Activated naive CD8-positive, alpha-beta T cell treated with anti-CD3 and anti-CD28 coated beads, Interleukin-2, amount 50 U/mL, for 24 hours (primary cell): Measurements from ENCODE around the gene FGFBP2.

ENCODE experiments used
- ATAC-seq: fragments of 150-1000 bp; cut with Tn5 transposase; one replicate; pipeline ENCODE4 v1.10.0; 2021
- DNase-seq: peaks from one replicate; pipeline ENCODE4 v3.0.0; 2021
- H3K27ac Mint-ChIP-seq: one replicate; pipeline ENCODE4 v1.8.0; 2021; ENCODE audit warnings: mild to moderate bottlenecking, mixed read lengths
- H3K27me3 Mint-ChIP-seq: one replicate; pipeline ENCODE4 v1.8.0; 2021; ENCODE audit warnings: mixed read lengths
- H3K36me3 Mint-ChIP-seq: one replicate; pipeline ENCODE4 v1.8.0; 2021; ENCODE audit warnings: low read depth, mixed read lengths
- H3K4me1 Mint-ChIP-seq: one replicate; pipeline ENCODE4 v1.8.0; 2021; ENCODE audit warnings: mixed read lengths
- H3K4me3 Mint-ChIP-seq: one replicate; pipeline ENCODE4 v1.8.0; 2021; ENCODE audit warnings: mild to moderate bottlenecking, moderate library complexity, mixed read lengths
- H3K9me3 Mint-ChIP-seq: one replicate; pipeline ENCODE4 v1.8.0; 2021; ENCODE audit warnings: mixed read lengths

Gene FGFBP2

DNA sequence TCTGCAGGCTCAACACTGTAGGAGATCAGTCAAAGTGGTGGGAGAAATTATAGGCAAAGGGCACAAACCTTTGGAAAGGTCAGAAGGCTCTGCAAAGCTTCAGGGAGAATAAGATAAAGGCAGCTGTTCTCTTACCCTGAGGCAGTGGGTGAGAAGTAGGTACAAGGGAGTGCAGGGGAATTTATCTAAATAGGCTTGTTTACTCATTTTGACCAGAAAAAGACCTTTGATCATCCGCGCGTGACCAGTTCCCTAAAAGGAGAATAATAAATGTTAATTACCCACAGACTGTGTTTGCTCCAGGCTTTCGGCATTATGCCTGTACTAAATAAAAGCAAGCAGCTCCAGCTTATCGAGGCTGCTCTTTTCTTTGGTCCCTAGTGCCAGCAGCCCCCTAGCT is 9.3 kb downstream of the FGFBP2 start:
- H3K9me3 Mint-ChIP-seq, result peaks cover 5% of the 10 kb centered on the region
- DNase-seq (no peak), ATAC-seq (no peak)
- H3K4me1 Mint-ChIP-seq, result peaks cover 7% of the 10 kb centered on the region
- H3K27me3 Mint-ChIP-seq, result no peaks in the 10 kb centered on the region
- peaks cover 2% of the 10 kb centered on the region for H3K36me3 Mint-ChIP-seq
- no peak overlapping the region for H3K27ac Mint-ChIP-seq
- H3K4me3 Mint-ChIP-seq, result no peak overlapping the region

DNA sequence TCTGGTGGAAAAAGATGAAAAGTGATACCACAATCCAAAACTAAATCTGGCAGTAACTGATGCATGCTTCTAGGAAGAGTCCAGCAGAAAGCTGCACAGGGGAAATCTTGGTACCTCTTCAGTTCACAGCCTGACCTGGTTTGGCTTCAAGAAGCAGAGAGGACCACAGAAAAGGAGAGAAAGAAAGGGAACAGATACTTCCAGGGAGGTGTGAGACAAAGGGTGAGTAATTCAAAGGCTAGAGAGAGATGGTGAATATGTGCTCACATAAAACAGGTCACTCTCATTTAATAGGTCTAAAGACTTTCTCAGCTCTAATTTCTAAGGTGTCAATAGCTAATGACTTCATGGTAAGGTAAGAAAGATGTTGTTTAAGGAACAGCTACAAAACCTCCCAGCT is 11.2 kb downstream of the FGFBP2 start:
- no peak for ATAC-seq

DNA sequence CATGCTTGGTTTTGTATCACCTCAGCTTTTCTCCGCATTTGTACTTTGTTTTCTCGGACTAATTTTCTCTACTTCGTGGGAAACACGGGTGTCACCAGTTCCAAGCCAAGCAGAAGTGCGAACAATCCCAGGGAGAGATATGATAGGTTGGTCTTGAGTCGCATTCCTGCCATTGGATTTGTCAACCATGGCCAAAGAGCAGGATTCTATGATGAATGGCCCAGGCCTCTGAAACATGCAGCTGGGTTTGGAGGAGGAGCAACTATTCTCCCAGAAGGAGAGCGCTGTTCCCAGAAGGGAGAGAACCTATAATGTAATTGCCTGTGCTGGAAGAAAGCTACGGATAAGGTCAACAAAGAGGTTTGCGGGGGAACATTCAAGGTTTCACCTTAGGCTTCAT is 14.1 kb downstream of the FGFBP2 start:
- no peak overlapping the region for H3K27ac Mint-ChIP-seq
- ATAC-seq (no peak), DNase-seq (no peak)
- no peaks in the 10 kb centered on the region for H3K9me3 Mint-ChIP-seq
- peaks cover 2% of the 10 kb centered on the region for H3K4me1 Mint-ChIP-seq
- no peaks in the 10 kb centered on the region for H3K27me3 Mint-ChIP-seq
- H3K36me3 Mint-ChIP-seq, result no peaks in the 10 kb centered on the region
- no peak overlapping the region for H3K4me3 Mint-ChIP-seq

More for the DNA sequence above, 11.2 kb downstream of the FGFBP2 start:
- DNase-seq, result no peak
- Mint-ChIP-seq H3K9me3 (peaks cover 5% of the 10 kb centered on the region), H3K27ac (no peak overlapping the region), H3K4me1 (peaks cover 2% of the 10 kb centered on the region), H3K27me3 (no peaks in the 10 kb centered on the region), H3K36me3 (peaks cover 2% of the 10 kb centered on the region), H3K4me3 (no peak overlapping the region)

DNA sequence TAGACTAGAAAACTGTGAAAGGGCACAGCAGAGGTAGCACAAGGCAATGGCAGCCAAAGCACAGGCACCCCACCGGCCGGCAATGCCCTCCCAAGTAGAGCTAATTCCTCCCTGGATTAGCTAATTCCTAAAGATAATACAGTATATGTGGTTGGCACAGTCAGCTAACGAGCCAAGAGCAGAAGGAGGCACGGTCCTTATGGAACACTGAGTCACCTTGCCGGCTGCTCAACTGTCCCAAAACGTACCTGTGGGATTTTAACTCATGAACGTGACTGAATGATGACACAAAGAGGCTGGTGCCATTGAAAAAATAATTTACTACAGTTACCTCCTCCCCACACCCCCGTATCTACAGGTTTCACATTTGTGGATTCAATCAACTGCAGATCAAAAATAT is 15.3 kb downstream of the FGFBP2 start:
- DNase-seq (no peak), ATAC-seq (no peak)
- Mint-ChIP-seq H3K36me3 (no peaks in the 10 kb centered on the region), H3K4me1 (peaks cover 2% of the 10 kb centered on the region), H3K27me3 (no peaks in the 10 kb centered on the region), H3K9me3 (no peaks in the 10 kb centered on the region), H3K27ac (no peak overlapping the region), H3K4me3 (no peak overlapping the region)

DNA sequence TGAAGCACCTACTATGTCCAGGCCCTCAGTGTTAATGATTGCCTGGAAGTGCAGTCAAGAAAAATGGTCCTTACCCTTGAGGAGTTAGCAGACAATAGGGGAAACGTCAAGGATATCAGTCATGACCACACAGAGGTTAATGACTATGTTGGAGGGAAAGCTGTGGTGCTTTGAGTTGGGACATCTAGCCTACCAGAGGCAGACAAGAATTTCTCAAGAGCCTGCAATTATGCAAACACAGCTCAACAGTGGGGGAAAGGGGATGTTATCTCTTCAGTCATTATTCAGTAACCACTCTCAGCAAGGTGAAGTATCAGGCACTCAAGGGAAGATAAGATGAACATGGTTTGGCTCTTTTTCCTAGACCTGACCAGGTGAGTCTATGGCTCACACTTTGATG is 17.5 kb downstream of the FGFBP2 start:
- Mint-ChIP-seq H3K27me3 (no peaks in the 10 kb centered on the region), H3K4me1 (no peaks in the 10 kb centered on the region), H3K36me3 (no peaks in the 10 kb centered on the region), H3K4me3 (no peak overlapping the region), H3K27ac (no peak overlapping the region), H3K9me3 (no peaks in the 10 kb centered on the region)
- DNase-seq, result no peak
- ATAC-seq, result no peak

DNA sequence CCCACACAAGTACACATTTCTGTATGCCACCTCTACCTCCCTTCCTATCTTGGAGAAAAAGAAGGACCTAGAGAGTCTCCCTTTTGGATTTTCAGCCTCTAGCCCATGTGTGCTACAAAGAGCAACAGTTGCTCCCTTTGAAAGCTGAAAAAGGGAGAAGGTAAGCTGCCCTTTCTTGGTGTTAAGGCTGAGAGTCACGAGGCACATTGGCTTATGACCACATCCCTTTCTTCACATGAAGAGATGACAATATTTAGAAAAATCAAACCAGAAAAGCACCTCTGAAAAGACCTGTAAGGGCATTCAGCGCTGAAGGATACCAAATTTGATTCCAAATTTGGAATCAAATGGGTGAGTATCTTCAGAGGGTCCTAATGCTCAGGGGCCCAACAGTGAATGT is 18.1 kb downstream of the FGFBP2 start:
- no peaks in the 10 kb centered on the region for H3K36me3 Mint-ChIP-seq
- H3K9me3 Mint-ChIP-seq, result no peaks in the 10 kb centered on the region
- H3K4me1 Mint-ChIP-seq, result no peaks in the 10 kb centered on the region
- peaks cover 3% of the 10 kb centered on the region for H3K27me3 Mint-ChIP-seq
- H3K27ac Mint-ChIP-seq, result no peak overlapping the region
- DNase-seq (no peak), ATAC-seq (no peak)
- no peak overlapping the region for H3K4me3 Mint-ChIP-seq

DNA sequence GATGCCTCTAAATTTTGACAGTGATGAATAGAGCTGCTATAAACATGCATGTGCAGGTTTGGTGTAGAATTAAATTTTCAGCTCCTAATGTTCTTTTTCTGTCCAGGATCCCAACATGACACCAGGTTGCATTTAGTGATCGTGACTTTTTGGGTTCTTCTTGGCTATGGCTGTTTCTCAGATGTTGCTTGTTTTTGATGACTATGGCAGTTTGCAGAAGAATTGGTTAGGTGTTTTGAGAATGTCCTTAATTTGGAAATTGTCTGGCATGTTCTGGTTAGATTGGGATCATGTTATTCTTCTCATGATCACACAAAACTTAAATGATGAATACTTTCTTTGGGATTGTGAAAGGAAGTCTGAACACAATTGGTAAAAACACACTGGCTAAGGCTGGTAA is 20.7 kb downstream of the FGFBP2 start:
- Mint-ChIP-seq H3K9me3 (no peaks in the 10 kb centered on the region), H3K36me3 (no peaks in the 10 kb centered on the region), H3K4me1 (no peaks in the 10 kb centered on the region), H3K27me3 (peaks cover 3% of the 10 kb centered on the region), H3K4me3 (no peak overlapping the region), H3K27ac (no peak overlapping the region)
- DNase-seq (no peak), ATAC-seq (no peak)

DNA sequence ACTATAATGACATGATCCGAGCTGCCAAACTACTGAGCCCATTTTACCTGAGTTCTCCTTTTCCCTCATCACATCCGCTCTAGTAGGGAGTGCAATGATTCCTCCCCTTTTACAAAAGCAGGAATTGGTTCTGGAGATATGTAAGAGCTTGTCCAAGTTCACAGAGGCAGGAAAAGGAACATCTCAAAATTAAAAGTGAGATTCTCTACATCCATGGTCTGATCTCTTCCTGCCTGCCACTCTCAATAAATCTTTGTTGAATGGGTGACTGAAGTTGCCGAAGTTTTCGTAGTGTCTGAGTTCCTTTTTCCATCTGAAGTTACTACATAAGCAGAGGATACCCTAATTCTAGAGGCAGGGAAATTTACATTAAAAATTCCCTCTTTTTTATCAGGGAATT is 24.3 kb downstream of the FGFBP2 start, which contains the start of gene FGFBP1:
TSS of gene FGFBP1 (minus strand) at position 101 of the 400 bp plus-strand sequence. CDS start 2,108 bp downstream, outside the sequence.
- no peak within 1 kb of the TSS for H3K27ac Mint-ChIP-seq

DNA sequence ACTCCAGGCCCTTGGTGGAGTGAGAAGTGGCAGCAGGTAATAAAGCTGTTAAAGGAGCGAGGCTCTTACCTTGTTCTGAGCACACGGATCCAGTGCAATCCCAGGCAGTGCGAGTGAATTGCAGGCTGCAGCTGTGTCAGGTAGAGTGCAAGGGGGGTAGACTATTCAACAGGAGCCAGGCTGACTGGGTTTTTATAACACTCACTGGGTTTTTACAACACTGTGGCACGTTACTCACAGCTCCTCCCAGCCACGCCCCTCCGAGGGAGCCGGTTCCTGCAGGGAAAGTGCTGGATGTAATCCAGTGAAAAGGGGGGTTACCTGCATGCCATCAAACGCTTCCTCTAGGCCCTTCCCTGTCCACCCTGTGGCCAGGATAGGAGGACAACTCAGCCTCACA is 24.8 kb downstream of the FGFBP2 start:
- Mint-ChIP-seq H3K9me3 (no peaks in the 10 kb centered on the region), H3K27me3 (peaks cover 3% of the 10 kb centered on the region), H3K27ac (no peak overlapping the region), H3K4me3 (no peak overlapping the region), H3K4me1 (no peaks in the 10 kb centered on the region), H3K36me3 (no peaks in the 10 kb centered on the region)
- ATAC-seq, result no peak
- DNase-seq, result no peak

More for the DNA sequence above, 24.3 kb downstream of the FGFBP2 start, which contains the start of gene FGFBP1:
- Mint-ChIP-seq H3K9me3 (no peaks in the 10 kb centered on the region), H3K36me3 (no peaks in the 10 kb centered on the region), H3K27me3 (peaks cover 3% of the 10 kb centered on the region), H3K4me3 (no peak within 1 kb of the TSS), H3K4me1 (no peaks in the 10 kb centered on the region)
- DNase-seq, result no peak
- ATAC-seq, result no peak

DNA sequence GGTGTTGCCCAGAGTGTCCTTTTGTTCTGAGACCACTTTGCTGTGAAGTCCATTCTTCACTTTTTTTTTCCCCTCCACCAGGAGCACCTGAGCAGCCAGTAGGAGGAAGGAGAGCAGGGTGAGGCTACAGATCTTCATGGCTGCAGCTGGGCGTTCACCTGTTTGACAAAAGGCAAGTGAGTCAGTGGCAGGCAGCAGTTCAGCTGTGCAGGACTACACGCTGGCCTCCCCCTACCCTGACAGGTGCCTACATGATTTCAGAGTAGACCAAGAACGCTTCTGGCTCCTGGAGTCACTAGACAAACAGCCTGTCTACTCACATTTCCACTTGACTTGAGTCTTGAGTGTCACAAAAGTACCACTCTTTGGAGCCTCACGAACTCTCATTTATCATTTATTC is 26.5 kb downstream of the FGFBP2 start:
- peaks cover 4% of the 10 kb centered on the region for H3K27me3 Mint-ChIP-seq
- no peak overlapping the region for H3K4me3 Mint-ChIP-seq
- H3K36me3 Mint-ChIP-seq, result no peaks in the 10 kb centered on the region
- DNase-seq (no peak), ATAC-seq (no peak)
- H3K27ac Mint-ChIP-seq, result no peak overlapping the region
- no peaks in the 10 kb centered on the region for H3K9me3 Mint-ChIP-seq
- no peaks in the 10 kb centered on the region for H3K4me1 Mint-ChIP-seq

GRCh38 chr4:15935504-15936402 is 27.2 kb downstream of the FGFBP2 start:
- Mint-ChIP-seq H3K4me3 (no peak overlapping the region), H3K9me3 (no peaks in the 10 kb centered on the region), H3K27ac (no peak overlapping the region), H3K27me3 (peaks cover 4% of the 10 kb centered on the region), H3K4me1 (peaks cover 2% of the 10 kb centered on the region), H3K36me3 (no peaks in the 10 kb centered on the region)
- DNase-seq (no peak), ATAC-seq (no peak)

DNA sequence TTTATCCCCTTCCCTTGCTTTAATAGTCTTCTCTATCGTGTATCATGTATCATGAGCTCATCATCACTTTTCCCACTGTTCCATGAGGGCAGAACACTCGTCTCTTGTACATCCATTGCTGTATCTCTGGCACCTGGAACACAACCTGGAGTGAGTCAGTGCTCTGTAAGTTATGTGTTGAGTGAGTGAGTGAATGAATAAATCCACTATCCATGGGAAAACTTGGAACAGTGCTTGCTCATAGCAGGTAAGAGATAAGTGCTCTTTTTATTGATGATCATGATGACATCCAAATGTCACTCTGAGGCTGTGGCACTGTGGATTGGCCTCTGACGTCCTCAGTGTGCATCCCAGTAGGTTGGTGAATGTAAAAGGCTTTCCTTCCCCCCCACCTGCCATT is 28.7 kb downstream of the FGFBP2 start:
- peaks cover 2% of the 10 kb centered on the region for H3K27me3 Mint-ChIP-seq
- peaks cover 12% of the 10 kb centered on the region for H3K4me1 Mint-ChIP-seq
- no peak overlapping the region for H3K4me3 Mint-ChIP-seq
- DNase-seq, result no peak
- no peak for ATAC-seq
- H3K27ac Mint-ChIP-seq, result no peak overlapping the region
- no peaks in the 10 kb centered on the region for H3K9me3 Mint-ChIP-seq
- H3K36me3 Mint-ChIP-seq, result no peaks in the 10 kb centered on the region

DNA sequence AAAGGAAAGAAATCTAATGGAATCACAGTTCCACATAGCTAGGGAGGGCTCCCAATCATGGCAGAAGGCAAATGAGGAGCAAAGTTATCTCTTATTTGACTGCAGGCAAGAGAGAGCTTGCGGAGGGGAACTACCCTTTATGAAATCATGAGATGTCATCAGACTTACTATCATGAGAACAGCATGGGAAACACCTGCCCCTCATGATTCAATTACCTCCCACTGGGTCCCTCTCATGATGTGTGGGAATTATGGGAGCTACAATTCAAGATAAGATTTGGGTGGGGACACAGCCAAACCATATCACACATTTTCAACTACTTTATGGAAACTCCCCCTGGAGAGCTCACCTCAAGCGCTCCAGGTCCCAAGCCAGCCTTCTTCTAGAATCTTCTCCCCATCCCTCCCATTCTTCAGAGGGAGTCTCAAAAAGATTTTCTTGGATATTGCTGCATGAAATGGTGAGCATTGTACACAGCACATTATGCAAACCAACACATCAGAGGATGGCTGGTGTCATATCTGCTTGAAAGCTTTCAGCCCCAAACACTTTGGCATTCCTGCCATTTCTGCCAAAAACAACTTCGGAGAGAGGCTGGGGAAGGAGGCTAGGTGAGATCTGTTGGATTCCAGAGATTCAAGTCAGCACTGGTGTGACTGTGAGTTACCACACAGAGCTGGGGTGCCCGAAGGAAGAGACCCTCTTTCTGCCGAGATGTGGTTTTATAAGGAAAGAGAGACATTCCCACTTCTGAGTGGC is 31.3 kb downstream of the FGFBP2 start:
- H3K4me3 Mint-ChIP-seq, result no peak overlapping the region

DNA sequence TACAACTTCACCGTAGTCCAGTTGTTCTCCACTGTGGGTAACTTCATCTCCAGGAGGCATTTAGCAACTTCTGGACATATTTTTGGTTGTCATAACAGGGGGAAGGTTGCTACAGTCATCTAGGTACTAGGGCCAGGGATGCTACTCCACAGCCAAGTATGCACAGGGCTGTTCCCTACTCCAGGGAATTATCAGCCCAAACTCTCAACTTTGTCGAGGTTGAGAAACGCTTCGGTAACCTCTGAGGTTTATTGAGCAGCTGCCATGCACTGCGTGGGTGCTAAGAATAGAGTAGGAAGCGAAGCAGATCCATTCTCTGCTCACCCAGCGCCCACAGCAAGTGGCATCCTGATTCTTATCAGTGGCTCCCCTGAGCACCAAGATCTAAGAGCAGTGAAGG is 32.7 kb downstream of the FGFBP2 start:
- Mint-ChIP-seq H3K9me3 (no peaks in the 10 kb centered on the region), H3K36me3 (no peaks in the 10 kb centered on the region), H3K4me1 (peaks cover 14% of the 10 kb centered on the region), H3K27me3 (peaks cover 2% of the 10 kb centered on the region), H3K27ac (no peak overlapping the region), H3K4me3 (no peak overlapping the region)
- ATAC-seq (no peak), DNase-seq (no peak)

More for the DNA sequence above, 31.3 kb downstream of the FGFBP2 start:
- Mint-ChIP-seq H3K9me3 (no peaks in the 10 kb centered on the region), H3K4me1 (peaks cover 14% of the 10 kb centered on the region), H3K36me3 (no peaks in the 10 kb centered on the region), H3K27me3 (peaks cover 2% of the 10 kb centered on the region), H3K27ac (no peak overlapping the region)
- DNase-seq (no peak), ATAC-seq (no peak)

DNA sequence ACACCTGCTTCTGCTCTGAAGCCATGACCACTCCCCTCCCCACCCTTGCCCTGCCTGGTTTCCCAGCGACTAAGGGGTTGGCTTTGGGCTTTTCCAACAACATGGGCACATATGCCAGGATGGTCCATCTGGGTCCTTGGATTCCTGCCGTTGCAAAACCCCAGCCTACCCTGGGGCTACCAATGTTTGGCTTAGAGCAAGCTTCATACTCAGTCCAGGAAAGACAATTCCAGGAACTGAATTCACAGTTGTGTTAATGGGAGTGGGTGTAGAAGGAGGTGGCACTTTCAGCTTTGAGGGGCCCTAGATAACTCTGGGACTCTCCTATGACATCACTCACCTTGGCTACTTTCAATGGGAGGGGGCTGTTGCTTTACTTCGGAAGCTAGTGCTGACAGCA is 33.4 kb downstream of the FGFBP2 start:
- peaks cover 2% of the 10 kb centered on the region for H3K27me3 Mint-ChIP-seq
- no peak for DNase-seq
- no peaks in the 10 kb centered on the region for H3K36me3 Mint-ChIP-seq
- H3K4me1 Mint-ChIP-seq, result peaks cover 14% of the 10 kb centered on the region
- H3K27ac Mint-ChIP-seq, result no peak overlapping the region
- no peaks in the 10 kb centered on the region for H3K9me3 Mint-ChIP-seq
- no peak overlapping the region for H3K4me3 Mint-ChIP-seq
- peak; percentile 15 for ATAC-seq
